SK-N-SH (cell line): ENCODE measurements around the gene AGMO. TPM values are rescaled to one million over a fixed set of nuclear protein-coding genes. Genes with fewer than 3 reads are reported as not detected.

Experiments used
- CTCF ChIA-PET: fragments of 300-600, 350-600 bp; formaldehyde crosslinking; extraction: SDS; loops from one replicate; lab custom pipeline; 2021; lab: Yijun Ruan, JAX
- POLR2A ChIA-PET: fragments of 350-600 bp; sonication (Branson Sonifier 250); formaldehyde crosslinking; extraction: SDS; loops from one replicate; lab custom pipeline; 2020; ENCODE audit warnings: antibody characterized with exemption, inconsistent platforms; lab: Yijun Ruan, JAX
- DNase-seq: peaks from one replicate; pipeline ENCODE4 v3.0.0; 2012
- H2AFZ ChIP-seq: fragments of 200-600 bp; sonication (generic); 2 replicates; pipeline ENCODE4 v1.8.1; 2016; ENCODE audit warnings: antibody characterized with exemption, mild to moderate bottlenecking, low read depth
- H3F3A ChIP-seq: fragments of 200-600 bp; sonication (generic); replicated peaks from 2 replicates; pipeline ENCODE3; 2016; ENCODE audit warnings: antibody characterized with exemption, mild to moderate bottlenecking; ENCODE audit not compliant: insufficient read depth
- H3K27ac ChIP-seq, 2 experiments: fragments of 200-500 bp in 1 of 2; fragments of 200-600 bp in 1 of 2; sonication (Bioruptor generic) in 1 of 2; sonication (generic), shearing (Covaris generic) in 1 of 2; 2 replicates each; pipeline versions ENCODE4 v1.5.1 to v1.6.1; 2014 to 2016; ENCODE audit warnings: low read depth in 2 of 2, inconsistent platforms in 1 of 2, low read length in 1 of 2, mild to moderate bottlenecking in 1 of 2, mixed read lengths in 1 of 2
- H3K27me3 ChIP-seq: fragments of 200-600 bp; sonication (generic), shearing (Covaris generic); 2 replicates; pipeline ENCODE4 v1.6.1; 2016; ENCODE audit warnings: mixed run types; ENCODE audit not compliant: insufficient read depth
- H3K36me3 ChIP-seq, 2 experiments: fragments of 200-500 bp in 1 of 2; fragments of 200-600 bp in 1 of 2; sonication (Bioruptor generic) in 1 of 2; sonication (generic) in 1 of 2; replicated peaks in 1 of 2; 2 replicates each; pipeline versions ENCODE3 to v1.5.1; 2014 to 2016; ENCODE audit warnings: low read length in 1 of 2, mild to moderate bottlenecking in 1 of 2; ENCODE audit not compliant: insufficient read depth in 2 of 2, control insufficient read depth in 1 of 2
- H3K4me1 ChIP-seq, 2 experiments: fragments of 200-500 bp in 1 of 2; fragments of 200-600 bp in 1 of 2; sonication (Bioruptor generic) in 1 of 2; sonication (generic), shearing (Covaris generic) in 1 of 2; 2 replicates each; pipeline versions ENCODE4 v1.5.1 to v1.6.1; 2014 to 2016; ENCODE audit warnings: low read depth in 1 of 2, low read length in 1 of 2, mixed run types in 1 of 2; ENCODE audit not compliant: insufficient read depth in 2 of 2, control insufficient read depth in 1 of 2
- H3K4me2 ChIP-seq: fragments of 200-600 bp; sonication (generic), shearing (Covaris generic); 2 replicates; pipeline ENCODE4 v1.6.1; 2017; ENCODE audit warnings: mixed run types
- H3K4me3 ChIP-seq, 2 experiments: fragments of 200-500 bp in 1 of 2; fragments of 200-600 bp in 1 of 2; sonication (Bioruptor generic) in 1 of 2; sonication (generic), shearing (Covaris generic) in 1 of 2; 2 replicates each; pipeline versions ENCODE4 v1.5.1 to v1.8.1; 2014 to 2016; ENCODE audit warnings: low read depth in 2 of 2, inconsistent platforms in 1 of 2, low read length in 1 of 2, mild to moderate bottlenecking in 1 of 2, mixed read lengths in 1 of 2, moderate library complexity in 1 of 2
- H3K79me2 ChIP-seq: fragments of 200-600 bp; sonication (generic); 2 replicates; pipeline ENCODE4 v1.8.1; 2017; ENCODE audit warnings: mild to moderate bottlenecking; ENCODE audit not compliant: insufficient read depth
- H3K9ac ChIP-seq: fragments of 200-600 bp; sonication (generic); 2 replicates; pipeline ENCODE4 v1.6.1; 2017; ENCODE audit warnings: mixed run types
- H3K9me2 ChIP-seq: fragments of 200-600 bp; sonication (generic); 2 replicates; pipeline ENCODE4 v1.6.1; 2017; ENCODE audit warnings: mixed run types
- H3K9me3 ChIP-seq: fragments of 200-600 bp; sonication (generic); 2 replicates; pipeline ENCODE4 v1.6.1; 2017; ENCODE audit warnings: mixed run types, mild to moderate bottlenecking, moderate library complexity
- H4K20me1 ChIP-seq: fragments of 200-600 bp; sonication (generic); 2 replicates; pipeline ENCODE4 v1.6.1; 2017; ENCODE audit warnings: mild to moderate bottlenecking, mixed run types; ENCODE audit not compliant: insufficient read depth
- EP300 ChIP-seq, 2 experiments: IDR thresholded peaks; 2 replicates each; pipeline versions ENCODE4 v1.4.0 to v1.6.1; 2012; ENCODE audit warnings: borderline replicate concordance in 1 of 2, low read depth in 1 of 2, low read length in 1 of 2
- EZH2phosphoT487 ChIP-seq: fragments of 200-600 bp; sonication (generic); IDR thresholded peaks from 2 replicates; pipeline ENCODE4 v1.6.1; 2017; ENCODE audit warnings: low read depth, mixed run types, mild to moderate bottlenecking, antibody characterized with exemption, moderate library complexity, borderline replicate concordance
- FOXM1 ChIP-seq: IDR thresholded peaks from 2 replicates; pipeline ENCODE4 v1.4.0; 2012; ENCODE audit warnings: low read depth, mild to moderate bottlenecking
- JUND ChIP-seq: IDR thresholded peaks from 2 replicates; pipeline ENCODE4 v1.4.0; 2012
- MEF2A ChIP-seq: IDR thresholded peaks from 2 replicates; pipeline ENCODE4 v1.4.0; 2012; ENCODE audit warnings: low read depth, borderline replicate concordance
- MXI1 ChIP-seq: IDR thresholded peaks from 2 replicates; pipeline ENCODE4 v1.6.1; 2012; ENCODE audit warnings: mild to moderate bottlenecking, low read depth, low read length, improper control_type of control experiment
- NFIC ChIP-seq: IDR thresholded peaks from 2 replicates; pipeline ENCODE4 v1.4.0; 2012; ENCODE audit warnings: borderline replicate concordance
- NRF1 ChIP-seq: IDR thresholded peaks from 2 replicates; pipeline ENCODE4 v1.6.1; 2012; ENCODE audit warnings: low read depth, mild to moderate bottlenecking, low read length
- RAD21 ChIP-seq: IDR thresholded peaks from 2 replicates; pipeline ENCODE4 v1.6.1; 2012; ENCODE audit warnings: mild to moderate bottlenecking, low read length
- RFX5 ChIP-seq: IDR thresholded peaks from 2 replicates; pipeline ENCODE4 v1.6.1; 2012; ENCODE audit warnings: mild to moderate bottlenecking, improper control_type of control experiment, low read length
- SIN3A ChIP-seq: IDR thresholded peaks from 2 replicates; pipeline ENCODE4 v1.6.1; 2012; ENCODE audit warnings: low read depth, mild to moderate bottlenecking, low read length, moderate library complexity, borderline replicate concordance
- SMC3 ChIP-seq: IDR thresholded peaks from 2 replicates; pipeline ENCODE4 v1.6.1; 2012; ENCODE audit warnings: low read depth, low read length, improper control_type of control experiment
- TAF1 ChIP-seq: IDR thresholded peaks from 2 replicates; pipeline ENCODE4 v1.6.1; 2012; ENCODE audit warnings: low read depth, mild to moderate bottlenecking, low read length, moderate library complexity, borderline replicate concordance
- TCF12 ChIP-seq: IDR thresholded peaks from 2 replicates; pipeline ENCODE4 v1.4.0; 2012
- WGBS: methylation state at CpG from one replicate; pipeline ENCODE4 v1.1.6; 2017; ENCODE audit warnings: low lambda C conversion rate; 5-methylcytosine and 5-hydroxymethylcytosine counted together
- polyA plus RNA-seq, 3 experiments: library from polyadenylated mRNA; depleted of rRNA; stranded (reverse); fragments of >200 nt; gene quantifications; 2 replicates each; pipeline ENCODE4 v1.2.3, GENCODE V29; 2012
- TF ChIP-seq, protein P1 (sequence below): IDR thresholded peaks from 2 replicates; pipeline ENCODE4 v1.4.0; 2012; ENCODE audit warnings: low read depth, borderline replicate concordance
- TF ChIP-seq, protein P2 (sequence below): fragments of 150-350 bp; IDR thresholded peaks from 2 replicates; pipeline ENCODE4 v1.6.1; 2016; ENCODE audit warnings: mild to moderate bottlenecking, low read depth, low read length
- TF ChIP-seq, protein P3 (sequence below): IDR thresholded peaks from 2 replicates; pipeline ENCODE4 v1.4.0; 2012; ENCODE audit warnings: low read depth
- TF ChIP-seq, protein P4 (sequence below): fragments of 150-350 bp; IDR thresholded peaks from 2 replicates; pipeline ENCODE4 v1.6.1; 2017; ENCODE audit warnings: antibody characterized with exemption, low read length, low read depth, borderline replicate concordance
- TF ChIP-seq, protein P5 (sequence below): IDR thresholded peaks from 2 replicates; pipeline ENCODE4; 2012
- TF ChIP-seq, protein P6 (sequence below): IDR thresholded peaks from 2 replicates; pipeline ENCODE4 v1.4.0; 2012; ENCODE audit warnings: low read depth, borderline replicate concordance

The AGMO gene
- polyA plus RNA-seq, 1 of the 3 experiments (the other 2 are of a cell fraction), result 0.05 TPM

DNA sequence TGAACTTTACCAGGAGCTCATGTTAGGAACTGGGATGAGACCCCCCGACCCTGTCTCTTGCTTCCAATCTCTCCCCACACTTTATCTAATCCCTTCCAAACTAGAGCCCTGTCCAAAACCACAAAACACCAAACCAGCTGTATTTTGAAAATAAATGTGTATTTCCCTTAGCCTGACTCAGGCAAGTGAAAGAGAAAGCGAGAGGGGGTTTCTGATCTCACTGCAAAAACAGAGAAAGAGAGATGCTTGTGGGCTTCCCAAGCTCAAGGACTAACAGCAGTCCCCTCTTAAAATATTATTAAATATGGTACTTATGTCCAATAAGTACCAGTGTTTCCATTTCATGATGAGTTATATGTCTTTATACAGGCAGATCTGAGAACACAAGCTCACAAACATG, 122.0 kb downstream of the AGMO start (continued):
- TF ChIP-seq FOXM1 (no peak), MXI1 (no peak), EZH2phosphoT487 (no peak)

DNA sequence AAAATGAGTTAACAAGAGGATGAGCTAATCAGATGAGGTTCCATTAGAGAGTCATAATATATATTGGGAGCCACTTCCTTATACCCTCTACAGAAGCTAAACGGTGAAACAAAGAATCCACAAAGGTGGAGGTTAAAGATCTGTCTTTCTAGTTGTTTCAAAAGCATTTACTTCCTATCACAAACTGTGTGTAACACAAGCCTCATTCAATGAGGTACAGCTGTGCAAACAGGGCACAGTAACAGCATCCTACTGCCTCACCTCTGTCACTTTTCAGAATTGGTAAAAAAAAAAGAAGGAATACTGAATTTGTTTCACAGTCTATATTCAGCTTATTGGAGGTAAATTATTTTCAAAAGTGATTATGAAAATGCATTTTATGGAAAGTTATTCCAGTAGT, 128.7 kb downstream of the AGMO start:
- H3K27ac ChIP-seq, result no peak overlapping the region
- no peak for DNase-seq
- ChIA-PET POLR2A (no interaction called here), CTCF (no interaction called here)
- peak overlapping the region; percentile 7; the same call in 1 of the 2 replicates for H2AFZ ChIP-seq
- no peaks in the 10 kb centered on the region for H4K20me1 ChIP-seq
- H3K9me2 ChIP-seq, result no peaks in the 10 kb centered on the region
- no peak overlapping the region for H3K4me3 ChIP-seq
- no peak overlapping the region for H3K4me2 ChIP-seq
- no peaks in the 10 kb centered on the region for H3K79me2 ChIP-seq
- 8% methylated on average over 1 of the region's 1 CpG for WGBS
- TF ChIP-seq TCF12 (no peak), NFIC (no peak), SMC3 (no peak), SIN3A (no peak), RAD21 (no peak), EP300 (IDR thresholded peaks at IDR 0.05; ENCODE audit: borderline replicate concordance in 1 of 2, low read depth in 1 of 2, low read length in 1 of 2) (no peak), JUND (no peak), NRF1 (no peak), TAF1 (no peak), MEF2A (no peak), FOXM1 (no peak), MXI1 (no peak), RFX5 (no peak)
- TF ChIP-seq, protein P1, sequence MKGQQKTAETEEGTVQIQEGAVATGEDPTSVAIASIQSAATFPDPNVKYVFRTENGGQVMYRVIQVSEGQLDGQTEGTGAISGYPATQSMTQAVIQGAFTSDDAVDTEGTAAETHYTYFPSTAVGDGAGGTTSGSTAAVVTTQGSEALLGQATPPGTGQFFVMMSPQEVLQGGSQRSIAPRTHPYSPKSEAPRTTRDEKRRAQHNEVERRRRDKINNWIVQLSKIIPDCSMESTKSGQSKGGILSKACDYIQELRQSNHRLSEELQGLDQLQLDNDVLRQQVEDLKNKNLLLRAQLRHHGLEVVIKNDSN, result no peak
- TF ChIP-seq, protein P2, sequence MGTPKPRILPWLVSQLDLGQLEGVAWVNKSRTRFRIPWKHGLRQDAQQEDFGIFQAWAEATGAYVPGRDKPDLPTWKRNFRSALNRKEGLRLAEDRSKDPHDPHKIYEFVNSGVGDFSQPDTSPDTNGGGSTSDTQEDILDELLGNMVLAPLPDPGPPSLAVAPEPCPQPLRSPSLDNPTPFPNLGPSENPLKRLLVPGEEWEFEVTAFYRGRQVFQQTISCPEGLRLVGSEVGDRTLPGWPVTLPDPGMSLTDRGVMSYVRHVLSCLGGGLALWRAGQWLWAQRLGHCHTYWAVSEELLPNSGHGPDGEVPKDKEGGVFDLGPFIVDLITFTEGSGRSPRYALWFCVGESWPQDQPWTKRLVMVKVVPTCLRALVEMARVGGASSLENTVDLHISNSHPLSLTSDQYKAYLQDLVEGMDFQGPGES, result no peak
- TF ChIP-seq, protein P3, sequence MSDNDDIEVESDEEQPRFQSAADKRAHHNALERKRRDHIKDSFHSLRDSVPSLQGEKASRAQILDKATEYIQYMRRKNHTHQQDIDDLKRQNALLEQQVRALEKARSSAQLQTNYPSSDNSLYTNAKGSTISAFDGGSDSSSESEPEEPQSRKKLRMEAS, result no peak
- TF ChIP-seq, protein P4, sequence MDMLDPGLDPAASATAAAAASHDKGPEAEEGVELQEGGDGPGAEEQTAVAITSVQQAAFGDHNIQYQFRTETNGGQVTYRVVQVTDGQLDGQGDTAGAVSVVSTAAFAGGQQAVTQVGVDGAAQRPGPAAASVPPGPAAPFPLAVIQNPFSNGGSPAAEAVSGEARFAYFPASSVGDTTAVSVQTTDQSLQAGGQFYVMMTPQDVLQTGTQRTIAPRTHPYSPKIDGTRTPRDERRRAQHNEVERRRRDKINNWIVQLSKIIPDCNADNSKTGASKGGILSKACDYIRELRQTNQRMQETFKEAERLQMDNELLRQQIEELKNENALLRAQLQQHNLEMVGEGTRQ, result no peak
- TF ChIP-seq, protein P5, sequence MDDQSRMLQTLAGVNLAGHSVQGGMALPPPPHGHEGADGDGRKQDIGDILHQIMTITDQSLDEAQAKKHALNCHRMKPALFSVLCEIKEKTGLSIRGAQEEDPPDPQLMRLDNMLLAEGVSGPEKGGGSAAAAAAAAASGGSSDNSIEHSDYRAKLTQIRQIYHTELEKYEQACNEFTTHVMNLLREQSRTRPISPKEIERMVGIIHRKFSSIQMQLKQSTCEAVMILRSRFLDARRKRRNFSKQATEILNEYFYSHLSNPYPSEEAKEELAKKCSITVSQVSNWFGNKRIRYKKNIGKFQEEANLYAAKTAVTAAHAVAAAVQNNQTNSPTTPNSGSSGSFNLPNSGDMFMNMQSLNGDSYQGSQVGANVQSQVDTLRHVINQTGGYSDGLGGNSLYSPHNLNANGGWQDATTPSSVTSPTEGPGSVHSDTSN, result no peak
- TF ChIP-seq, protein P6, sequence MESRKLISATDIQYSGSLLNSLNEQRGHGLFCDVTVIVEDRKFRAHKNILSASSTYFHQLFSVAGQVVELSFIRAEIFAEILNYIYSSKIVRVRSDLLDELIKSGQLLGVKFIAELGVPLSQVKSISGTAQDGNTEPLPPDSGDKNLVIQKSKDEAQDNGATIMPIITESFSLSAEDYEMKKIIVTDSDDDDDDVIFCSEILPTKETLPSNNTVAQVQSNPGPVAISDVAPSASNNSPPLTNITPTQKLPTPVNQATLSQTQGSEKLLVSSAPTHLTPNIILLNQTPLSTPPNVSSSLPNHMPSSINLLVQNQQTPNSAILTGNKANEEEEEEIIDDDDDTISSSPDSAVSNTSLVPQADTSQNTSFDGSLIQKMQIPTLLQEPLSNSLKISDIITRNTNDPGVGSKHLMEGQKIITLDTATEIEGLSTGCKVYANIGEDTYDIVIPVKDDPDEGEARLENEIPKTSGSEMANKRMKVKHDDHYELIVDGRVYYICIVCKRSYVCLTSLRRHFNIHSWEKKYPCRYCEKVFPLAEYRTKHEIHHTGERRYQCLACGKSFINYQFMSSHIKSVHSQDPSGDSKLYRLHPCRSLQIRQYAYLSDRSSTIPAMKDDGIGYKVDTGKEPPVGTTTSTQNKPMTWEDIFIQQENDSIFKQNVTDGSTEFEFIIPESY, result no peak
- H3K9ac ChIP-seq, result no peak overlapping the region
- H3K9me3 ChIP-seq, result no peaks in the 10 kb centered on the region
- no peaks in the 10 kb centered on the region for H3K27me3 ChIP-seq
- no peaks in the 10 kb centered on the region; a peak in 1 of 4 replicates for H3K4me1 ChIP-seq
- H3F3A ChIP-seq, result peaks cover 8% of the 10 kb centered on the region
- no peaks in the 10 kb centered on the region for H3K36me3 ChIP-seq
